ENCODE data around the gene TNFRSF6B. TPM values are rescaled to one million over a fixed set of nuclear protein-coding genes. Genes with fewer than 3 reads are reported as not detected.
A peak's percentile ranks its signal among the peaks of the same experiment; 100 is the strongest.

Gene TNFRSF6B
- total RNA-seq, 1 donor from 2014 or later: not detected

DNA sequence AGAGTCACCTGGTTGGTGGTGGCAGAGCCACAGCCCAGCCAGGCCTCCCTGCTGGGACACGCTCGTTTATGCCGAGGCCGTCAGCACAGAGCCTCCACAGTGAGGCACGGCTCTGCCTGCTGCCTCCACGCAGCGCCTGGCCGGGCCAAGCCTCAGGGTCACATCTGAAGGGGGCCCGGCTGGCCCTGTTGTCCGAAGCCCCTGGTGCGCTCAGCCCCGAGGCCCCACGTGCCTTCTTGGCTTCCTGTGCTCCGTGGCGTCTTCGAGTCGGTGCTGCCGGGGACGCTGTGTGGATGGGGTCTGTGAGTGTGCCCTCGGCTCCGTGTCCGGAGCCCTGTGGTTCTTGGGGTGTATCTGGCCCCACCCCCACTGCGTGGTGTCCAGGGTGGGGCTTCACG, 10.4 kb upstream of the TNFRSF6B start:
- H3K4me3 Mint-ChIP-seq: no peak overlapping the region
- POLR2A ChIA-PET: no interaction called here
- H3K4me1 Mint-ChIP-seq: peaks cover 4% of the 10 kb centered on the region
- no peak overlapping the region for H3K27ac Mint-ChIP-seq
- CTCF ChIA-PET: no interaction called here
- ATAC-seq (ENCODE audit: low read depth): no peak
- H3K27me3 Mint-ChIP-seq: no peaks in the 10 kb centered on the region
- H3K36me3 Mint-ChIP-seq (ENCODE audit: low read depth): no peaks in the 10 kb centered on the region
- TF ChIP-seq, protein P1, sequence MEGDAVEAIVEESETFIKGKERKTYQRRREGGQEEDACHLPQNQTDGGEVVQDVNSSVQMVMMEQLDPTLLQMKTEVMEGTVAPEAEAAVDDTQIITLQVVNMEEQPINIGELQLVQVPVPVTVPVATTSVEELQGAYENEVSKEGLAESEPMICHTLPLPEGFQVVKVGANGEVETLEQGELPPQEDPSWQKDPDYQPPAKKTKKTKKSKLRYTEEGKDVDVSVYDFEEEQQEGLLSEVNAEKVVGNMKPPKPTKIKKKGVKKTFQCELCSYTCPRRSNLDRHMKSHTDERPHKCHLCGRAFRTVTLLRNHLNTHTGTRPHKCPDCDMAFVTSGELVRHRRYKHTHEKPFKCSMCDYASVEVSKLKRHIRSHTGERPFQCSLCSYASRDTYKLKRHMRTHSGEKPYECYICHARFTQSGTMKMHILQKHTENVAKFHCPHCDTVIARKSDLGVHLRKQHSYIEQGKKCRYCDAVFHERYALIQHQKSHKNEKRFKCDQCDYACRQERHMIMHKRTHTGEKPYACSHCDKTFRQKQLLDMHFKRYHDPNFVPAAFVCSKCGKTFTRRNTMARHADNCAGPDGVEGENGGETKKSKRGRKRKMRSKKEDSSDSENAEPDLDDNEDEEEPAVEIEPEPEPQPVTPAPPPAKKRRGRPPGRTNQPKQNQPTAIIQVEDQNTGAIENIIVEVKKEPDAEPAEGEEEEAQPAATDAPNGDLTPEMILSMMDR (IDR thresholded peaks at IDR 0.05): no peak
- intact Hi-C loops (cut with micrococcal nuclease): no loop called here
- no peaks in the 10 kb centered on the region for H3K9me3 Mint-ChIP-seq
- DNase-seq: no peak

DNA sequence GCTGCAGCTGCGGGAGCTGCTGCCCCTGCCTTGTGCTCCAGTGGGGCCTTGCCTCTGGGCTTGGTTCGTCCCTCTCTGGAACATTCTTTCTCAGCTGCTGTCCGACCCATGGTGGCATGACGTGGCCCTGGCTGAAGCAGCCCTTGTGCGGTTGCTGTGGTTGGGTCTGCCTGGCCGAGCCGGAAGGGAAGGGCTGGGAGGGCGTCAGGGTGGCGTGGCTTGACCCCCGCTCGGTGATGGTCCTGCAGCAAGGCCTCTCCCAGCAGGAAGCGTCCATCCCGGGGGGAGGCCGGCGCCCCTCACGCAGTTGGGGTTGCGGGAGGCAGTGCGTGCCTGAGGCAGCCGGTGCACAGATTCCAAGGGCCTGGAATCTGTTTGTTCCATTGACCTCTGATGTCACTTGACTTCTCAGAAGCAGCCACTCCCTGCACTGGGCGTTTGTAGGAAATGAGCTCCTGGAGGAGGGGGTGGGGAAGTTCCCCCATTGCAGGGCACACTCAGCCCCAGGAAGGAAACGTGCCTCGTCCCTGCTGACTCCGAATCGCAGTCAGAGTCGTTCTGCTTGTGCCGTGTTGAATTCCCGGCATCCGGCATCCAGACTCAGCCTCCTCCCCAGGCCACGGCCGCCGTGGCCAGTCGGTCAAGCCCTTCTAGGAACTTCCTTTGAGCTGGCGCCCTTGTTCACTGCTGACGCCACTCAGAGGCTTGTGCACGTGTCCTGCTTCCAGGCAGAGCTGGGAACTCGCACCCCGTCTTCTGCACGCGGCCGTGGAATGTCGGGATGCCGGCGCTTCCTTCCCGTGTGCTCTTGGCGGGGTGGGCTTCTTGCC, 9.7 kb upstream of the TNFRSF6B start:
- peaks cover 4% of the 10 kb centered on the region for H3K4me1 Mint-ChIP-seq

GRCh38 chr20:63687419-63688178, 8.9 kb upstream of the TNFRSF6B start:
- TF ChIP-seq, protein P1 (IDR thresholded peaks at IDR 0.05): no peak
- POLR2A ChIA-PET: interaction anchor here (0.8 kb wide), 1 partner anchor 13 kb away, joined by 3 read pairs; no protein-coding TSS in a partner anchor
- H3K9me3 Mint-ChIP-seq: no peaks in the 10 kb centered on the region

More for the DNA sequence above, 9.7 kb upstream of the TNFRSF6B start:
- TF ChIP-seq, protein P1 (IDR thresholded peaks at IDR 0.05): no peak
- ChIA-PET CTCF (no interaction called here), POLR2A (interaction anchor here (0.8 kb wide), 1 partner anchor 12 kb away, joined by 3 read pairs; no protein-coding TSS in a partner anchor)
- ATAC-seq (ENCODE audit: low read depth): peak; percentile 58
- intact Hi-C loops (cut with micrococcal nuclease): no loop called here
- H3K27ac Mint-ChIP-seq: no peak overlapping the region
- DNase-seq: no peak
- no peaks in the 10 kb centered on the region for H3K9me3 Mint-ChIP-seq
- no peaks in the 10 kb centered on the region for H3K36me3 Mint-ChIP-seq (ENCODE audit: low read depth)
- H3K4me3 Mint-ChIP-seq: no peak overlapping the region
- H3K27me3 Mint-ChIP-seq: no peaks in the 10 kb centered on the region

GRCh38 chr20:63688228-63689045, 8.0 kb upstream of the TNFRSF6B start:
- ATAC-seq (ENCODE audit: low read depth) (no peak), DNase-seq (no peak)
- ChIA-PET CTCF (no interaction called here), POLR2A (interaction anchor here (0.6 kb wide), 1 partner anchor 19 kb away, joined by 3 read pairs; no protein-coding TSS in a partner anchor)
- TF ChIP-seq, protein P1 (IDR thresholded peaks at IDR 0.05): no peak
- H3K27ac Mint-ChIP-seq: no peak overlapping the region
- no peaks in the 10 kb centered on the region for H3K27me3 Mint-ChIP-seq
- H3K4me1 Mint-ChIP-seq: peaks cover 4% of the 10 kb centered on the region
- no peak overlapping the region for H3K4me3 Mint-ChIP-seq
- intact Hi-C loops (cut with micrococcal nuclease): no loop called here
- H3K36me3 Mint-ChIP-seq (ENCODE audit: low read depth): no peaks in the 10 kb centered on the region
- no peaks in the 10 kb centered on the region for H3K9me3 Mint-ChIP-seq

More at GRCh38 chr20:63687419-63688178, 8.9 kb upstream of the TNFRSF6B start:
- CTCF ChIA-PET: no interaction called here
- Mint-ChIP-seq H3K36me3 (ENCODE audit: low read depth) (no peaks in the 10 kb centered on the region), H3K27ac (no peak overlapping the region), H3K4me1 (peaks cover 4% of the 10 kb centered on the region), H3K4me3 (no peak overlapping the region), H3K27me3 (no peaks in the 10 kb centered on the region)
- ATAC-seq (ENCODE audit: low read depth) (no peak), DNase-seq (no peak)
- intact Hi-C loops (cut with micrococcal nuclease): no loop called here

Measured in activated B cell treated with CpG ODN at 0.5 μM for 24 hours (primary cell).